Cardiac septum (tissue), 1 donor: ENCODE results near the gene SULT1A2. TPM values are rescaled to one million over a fixed set of nuclear protein-coding genes. Genes with fewer than 3 reads are reported as not detected.
"Not testable (repeated sequence)": the region's sequence is repeated elsewhere in the genome, so short reads cannot be mapped to it uniquely, and the experiment has no call there.

Experiments
- DNase-seq: peaks from one replicate; pipeline ENCODE4 v3.0.0-alpha.2; 2020; ENCODE audit warnings: low spot score
- intact Hi-C: fragments of 100-400 bp; cut with DNase I; formaldehyde crosslinking; loops from one replicate; pipeline ENCODE4 v1.14.0; 2022
- total RNA-seq: library from RNA; stranded (reverse); fragmentation: NEBNext Ultra II Directional; extraction: Animal tissue kit (Norgen Biotek cat#: 25700); gene quantifications from one replicate; pipeline ENCODE4 v1.2.1, GENCODE V29; 2021
- donor health status: DM: no; HTN: no; CAD: no.

SULT1A2 gene
- total RNA-seq, 1 donor from 2014 or later: 0.73 TPM

DNA sequence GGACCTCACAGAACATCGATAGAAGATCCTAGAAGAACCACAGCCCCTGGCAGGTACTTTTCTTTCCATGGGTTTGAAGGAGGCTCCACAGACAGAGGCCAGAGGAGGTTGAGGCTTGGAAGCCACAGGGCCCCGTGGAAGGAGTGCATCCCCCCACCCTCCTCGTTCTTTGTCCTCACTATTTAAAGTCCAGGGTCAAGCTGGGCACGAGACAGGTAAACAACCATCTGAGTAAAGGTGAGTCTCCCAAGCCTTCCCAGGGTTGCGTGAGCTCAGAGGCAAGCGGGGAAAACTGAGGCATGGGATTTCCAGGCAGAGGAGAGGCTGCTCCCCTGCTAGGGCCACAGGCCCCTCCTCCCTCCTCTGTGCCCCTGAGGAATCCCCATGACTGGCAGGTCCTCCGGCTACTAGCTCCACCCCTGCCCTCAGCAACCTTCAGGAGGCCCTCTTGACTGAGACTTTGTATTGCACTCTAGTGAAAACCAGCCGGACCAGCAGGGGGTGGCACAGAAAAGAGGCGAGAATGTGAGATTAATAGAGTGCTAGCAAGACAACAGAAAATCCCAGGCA lies 927 bp upstream of the SULT1A2 start:
- no peak for DNase-seq
- intact Hi-C loops: no loop called here

DNA sequence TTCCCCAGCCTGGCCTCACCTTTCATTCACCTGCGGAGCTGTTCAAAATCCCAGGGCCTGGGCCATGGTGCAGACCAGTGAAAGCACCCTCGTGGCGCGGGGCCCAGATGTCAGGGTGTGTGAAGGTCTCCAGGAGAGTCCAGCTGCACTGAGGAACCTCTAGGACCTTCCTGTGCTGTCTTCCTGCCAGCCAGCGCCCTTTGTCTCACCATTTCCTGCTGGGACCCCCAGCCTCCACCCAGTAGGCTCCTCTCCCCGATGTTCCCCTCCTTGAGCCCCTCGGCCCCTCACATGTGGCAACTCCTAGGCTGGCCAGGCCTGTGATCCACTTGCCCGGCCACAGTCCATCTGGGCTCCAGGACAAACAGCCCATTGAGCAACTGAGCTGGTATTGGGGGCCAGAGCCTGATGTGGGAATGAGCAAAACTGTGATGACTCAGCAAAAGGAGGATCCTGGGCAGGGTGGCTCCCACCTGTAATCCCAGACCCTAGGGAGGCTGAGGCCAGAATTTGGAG lies 677 bp downstream of the SULT1A2 start:
- DNase-seq: no peak
- intact Hi-C loops: no loop called here

DNA sequence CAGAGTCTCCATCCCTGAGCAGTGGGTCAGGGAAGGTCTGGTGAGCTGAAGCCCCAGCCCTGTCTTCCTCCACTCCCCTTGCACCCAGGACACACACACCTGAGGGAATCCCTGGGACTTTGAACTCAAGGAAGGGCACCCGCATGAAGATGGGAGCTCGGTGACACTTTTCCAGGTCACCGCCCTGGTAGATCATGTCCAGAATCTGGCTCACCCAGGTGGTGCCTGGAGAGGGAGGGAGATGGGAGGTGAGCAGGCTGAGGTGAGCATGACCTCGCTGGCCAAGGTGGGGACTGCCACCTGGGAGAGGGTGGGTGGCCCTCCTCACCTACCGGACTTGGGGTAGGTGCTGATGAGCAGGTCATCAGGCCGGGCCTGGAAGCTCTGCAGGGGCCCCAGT lies 1.4 kb downstream of the SULT1A2 start:
- intact Hi-C loops, DNase-seq: not testable (repeated sequence)

DNA sequence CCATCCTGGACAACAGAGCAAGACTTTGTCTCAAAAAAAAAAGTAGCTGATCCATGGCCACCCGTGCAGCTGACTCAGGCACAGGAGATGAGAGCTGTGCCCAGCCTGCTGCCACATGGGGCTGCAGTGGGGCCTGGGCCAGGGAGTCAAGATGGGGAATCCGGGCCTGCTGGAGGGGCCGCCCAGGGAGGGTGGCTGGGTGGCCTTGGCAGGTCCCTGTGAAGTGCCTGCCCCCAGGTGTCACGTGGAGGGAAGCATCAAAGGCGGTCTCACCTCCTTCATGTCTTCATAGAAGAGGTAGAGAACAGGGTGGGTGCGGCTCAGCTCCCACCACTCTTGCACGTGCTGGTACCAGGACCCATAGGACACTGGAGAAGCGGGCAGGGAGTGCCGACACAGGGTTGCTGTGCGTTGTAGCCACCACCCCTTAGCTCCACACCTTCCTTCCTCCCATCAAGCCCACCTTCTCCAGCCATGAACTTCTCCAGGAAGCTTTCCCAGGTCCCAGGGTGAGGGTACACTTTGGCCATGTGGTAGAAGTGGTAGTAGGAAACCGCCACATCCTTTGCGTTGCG lies 3.8 kb downstream of the SULT1A2 start:
- DNase-seq: no peak

DNA sequence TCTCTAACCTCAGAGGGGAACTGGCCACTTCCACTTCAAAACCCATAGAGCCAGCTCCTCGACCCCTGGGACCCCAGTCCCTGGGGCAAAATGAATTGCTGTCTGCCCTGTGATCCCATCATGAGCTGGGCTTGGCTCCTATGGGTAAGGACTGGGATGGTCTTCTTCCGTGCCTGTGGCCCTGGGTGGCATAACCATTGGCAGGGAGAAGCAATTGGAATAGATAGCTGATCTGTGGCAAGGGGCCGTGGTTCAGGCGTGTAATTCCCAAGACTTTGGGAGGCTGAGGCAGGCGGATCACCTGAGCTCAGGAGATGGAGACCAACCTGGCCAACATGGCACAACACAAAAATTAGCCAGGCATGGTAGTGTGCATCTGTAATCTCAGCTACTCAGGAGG lies 4.3 kb downstream of the SULT1A2 start:
- intact Hi-C loops: no loop called here
- DNase-seq: no peak

More for the DNA sequence above, 3.8 kb downstream of the SULT1A2 start:
- intact Hi-C loops: no loop called here

DNA sequence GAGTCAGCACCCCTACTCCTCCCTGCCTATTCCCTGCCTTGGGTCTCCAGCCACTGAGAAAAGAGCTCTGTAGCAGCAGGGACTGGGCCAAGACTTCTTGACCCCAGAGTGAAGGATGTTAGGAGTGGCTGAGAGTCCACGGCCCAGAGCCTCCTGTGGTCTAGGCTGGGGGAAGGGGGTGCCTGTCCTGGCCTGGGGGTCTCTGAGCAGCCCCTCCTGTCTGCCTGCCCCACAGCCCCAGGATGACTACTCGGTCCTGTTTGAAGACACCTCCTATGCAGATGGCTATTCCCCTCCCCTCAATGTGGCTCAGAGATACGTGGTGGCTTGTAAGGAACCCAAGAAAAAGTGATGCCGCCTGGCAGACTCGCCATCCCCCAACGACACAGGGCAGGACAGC lies 5.5 kb downstream of the SULT1A2 start:
- intact Hi-C loops: no loop called here
- no peak for DNase-seq

DNA sequence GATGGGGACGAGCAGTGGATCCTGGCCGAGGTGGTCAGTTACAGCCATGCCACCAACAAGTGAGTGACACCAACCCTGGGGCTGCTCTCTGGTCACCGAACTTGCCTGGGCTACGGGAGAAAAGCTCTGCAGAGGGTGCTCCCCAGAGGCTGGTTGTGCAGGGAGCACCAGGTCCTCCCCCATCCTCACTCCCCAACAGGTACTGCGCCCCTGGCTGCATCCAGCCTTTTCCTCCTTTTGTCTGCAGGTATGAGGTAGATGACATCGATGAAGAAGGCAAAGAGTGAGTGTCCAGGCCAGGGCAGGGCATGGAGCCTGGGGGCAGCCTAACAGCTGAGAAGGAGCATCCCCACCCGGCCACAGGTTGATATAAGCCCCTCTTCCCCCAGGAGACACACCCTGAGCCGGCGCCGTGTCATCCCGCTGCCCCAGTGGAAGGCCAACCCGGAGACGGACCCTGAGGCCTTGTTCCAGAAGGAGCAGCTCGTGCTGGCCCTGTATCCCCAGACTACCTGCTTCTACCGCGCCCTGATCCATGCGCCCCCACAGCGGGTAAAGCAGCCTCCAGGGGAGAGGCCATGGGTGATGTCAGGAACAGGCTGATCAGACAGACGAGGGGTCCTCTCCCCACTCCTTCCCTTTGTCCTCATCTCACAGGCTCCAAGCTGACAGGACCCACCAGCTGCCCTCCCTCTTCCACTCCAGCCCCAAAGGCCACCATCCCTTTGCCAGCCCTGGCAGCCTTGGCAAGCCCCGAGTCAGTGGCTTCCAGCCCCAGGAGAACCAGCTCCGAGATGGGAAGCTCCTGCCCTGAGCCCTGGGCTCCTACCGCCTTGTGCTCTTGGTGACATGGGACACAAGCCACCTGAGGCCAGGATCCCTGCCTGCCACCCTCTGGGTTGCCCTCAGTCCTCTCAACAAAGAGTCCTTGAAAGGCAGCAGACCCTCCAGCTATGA lies 6.2 kb downstream of the SULT1A2 start:
- intact Hi-C loops: no loop called here
- no peak for DNase-seq

DNA sequence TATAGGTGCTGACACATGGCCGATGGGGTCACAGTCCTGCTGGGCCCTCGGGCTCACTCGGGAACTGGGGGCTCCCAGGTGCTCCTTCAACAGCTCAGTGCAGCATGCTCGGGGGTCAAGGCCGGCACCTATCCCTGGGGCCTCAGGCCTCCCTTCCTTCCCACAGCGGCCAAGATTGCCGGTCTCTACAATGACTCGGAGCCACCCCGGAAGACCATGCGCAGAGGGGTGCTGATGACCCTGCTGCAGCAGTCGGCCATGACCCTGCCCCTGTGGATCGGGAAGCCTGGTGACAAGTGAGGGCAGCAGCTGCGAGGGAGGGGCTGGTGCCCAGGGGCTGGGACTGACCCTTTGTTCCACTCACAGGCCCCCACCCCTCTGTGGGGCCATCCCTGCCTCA lies 6.9 kb downstream of the SULT1A2 start:
- DNase-seq: no peak
- intact Hi-C loops: no loop called here

DNA sequence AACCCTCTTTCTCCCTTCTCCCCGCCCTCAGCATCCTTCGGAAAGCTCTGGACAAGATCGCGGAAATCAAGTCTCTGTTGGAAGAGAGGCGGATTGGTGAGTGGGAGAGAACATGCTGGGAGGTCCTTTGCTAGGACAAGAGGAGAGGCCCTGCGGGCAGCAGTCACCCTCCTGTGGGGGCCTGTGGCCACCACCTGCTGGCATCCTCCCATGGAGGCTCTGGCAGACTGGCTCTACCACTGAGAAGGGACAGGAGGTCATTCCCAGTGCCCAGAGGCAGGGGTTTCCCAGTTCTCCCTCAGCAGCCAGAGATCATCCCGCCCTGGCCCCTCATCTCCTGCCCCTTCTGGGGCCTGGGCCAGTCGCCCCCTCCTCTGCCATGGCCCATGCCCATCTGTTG lies 7.8 kb downstream of the SULT1A2 start:
- DNase-seq: no peak
- intact Hi-C loops: no loop called here

DNA sequence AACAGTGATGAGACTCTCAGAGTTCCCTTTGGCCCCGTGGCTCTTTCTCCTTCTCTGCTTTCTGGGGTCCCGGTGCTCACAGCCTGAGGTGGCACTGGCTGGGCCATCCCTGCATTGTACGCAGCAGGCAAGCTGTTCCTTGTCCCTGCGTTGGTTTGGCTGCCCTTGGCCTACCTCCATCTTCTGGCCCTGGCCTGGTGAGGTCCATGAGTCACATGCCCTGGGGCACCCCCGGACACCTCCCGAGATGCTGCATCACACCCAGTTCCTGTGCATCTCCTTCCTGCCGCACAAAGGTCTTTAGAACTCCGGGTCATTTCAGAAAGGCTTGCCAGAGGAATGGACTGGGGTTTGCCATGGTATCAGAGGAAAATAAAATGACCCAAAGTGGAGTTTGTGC lies 9.5 kb downstream of the SULT1A2 start:
- no peak for DNase-seq
- intact Hi-C loops: no loop called here

DNA sequence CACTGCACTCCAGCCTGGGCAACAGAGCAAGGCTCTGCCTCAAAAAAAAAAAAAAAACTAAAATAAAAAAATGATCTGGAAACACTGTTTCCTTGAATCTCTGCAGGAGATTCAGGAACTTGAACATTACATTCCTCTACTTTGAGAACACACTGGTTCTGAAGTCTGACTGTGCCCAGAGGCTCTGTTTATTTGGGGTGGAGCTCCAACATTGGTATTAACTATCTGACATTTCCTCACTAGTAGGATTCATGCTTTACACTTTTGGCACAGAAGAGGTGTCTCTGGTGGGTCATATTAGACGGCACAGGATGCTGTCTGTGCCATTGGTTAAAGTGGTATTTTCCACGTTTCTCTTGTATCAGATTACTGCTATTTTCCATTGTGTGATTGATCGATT lies 10.4 kb downstream of the SULT1A2 start:
- no peak for DNase-seq
- intact Hi-C loops: no loop called here

DNA sequence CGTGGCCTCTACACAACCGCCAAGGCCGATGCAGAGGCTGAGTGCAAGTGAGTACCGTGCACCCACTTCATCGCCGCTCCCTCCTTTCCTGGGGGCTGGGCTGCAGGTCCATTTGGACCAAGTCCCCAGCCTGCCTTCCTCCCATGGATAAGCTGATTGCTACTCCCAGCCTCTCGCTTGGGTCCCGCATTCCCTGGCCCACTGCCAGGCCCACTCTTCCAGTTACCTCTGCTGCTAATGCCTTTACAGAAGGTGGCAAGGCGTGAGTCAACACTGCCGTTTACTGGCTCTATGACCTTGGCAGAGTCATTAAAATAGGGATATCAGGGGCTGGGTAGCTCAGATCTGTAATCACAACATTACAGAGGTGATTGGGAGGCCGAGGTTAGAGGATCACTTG lies 11.2 kb downstream of the SULT1A2 start:
- intact Hi-C loops: no loop called here
- DNase-seq: no peak

DNA sequence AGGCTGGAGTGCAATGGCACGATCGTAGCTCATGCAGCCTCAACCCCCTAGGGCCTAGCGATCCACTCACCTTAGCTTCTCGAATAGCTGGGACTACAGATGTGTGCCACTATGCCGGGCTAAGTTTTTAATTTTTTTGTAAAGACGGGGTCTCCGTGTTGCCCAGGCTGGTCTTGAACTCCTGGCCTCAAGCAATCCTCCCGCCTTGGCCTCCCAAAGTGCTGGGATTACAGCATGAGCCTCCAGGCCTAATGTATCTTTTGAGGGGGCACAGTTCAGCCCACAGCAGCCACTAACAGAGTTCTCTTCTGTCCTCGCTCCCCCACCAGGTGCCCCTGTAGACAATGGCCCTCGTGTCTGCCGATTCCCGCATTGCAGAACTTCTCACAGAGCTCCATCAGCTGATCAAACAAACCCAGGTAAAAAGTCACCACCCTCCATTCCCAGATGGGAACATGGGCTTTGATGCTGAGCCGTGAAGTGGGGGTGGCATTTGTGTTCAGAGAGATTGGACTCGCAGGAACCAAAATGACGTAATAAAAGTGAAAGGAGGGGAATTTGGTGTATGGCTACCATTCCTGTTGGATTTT lies 16.0 kb downstream of the SULT1A2 start:
- intact Hi-C loops: no loop called here
- no peak for DNase-seq

DNA sequence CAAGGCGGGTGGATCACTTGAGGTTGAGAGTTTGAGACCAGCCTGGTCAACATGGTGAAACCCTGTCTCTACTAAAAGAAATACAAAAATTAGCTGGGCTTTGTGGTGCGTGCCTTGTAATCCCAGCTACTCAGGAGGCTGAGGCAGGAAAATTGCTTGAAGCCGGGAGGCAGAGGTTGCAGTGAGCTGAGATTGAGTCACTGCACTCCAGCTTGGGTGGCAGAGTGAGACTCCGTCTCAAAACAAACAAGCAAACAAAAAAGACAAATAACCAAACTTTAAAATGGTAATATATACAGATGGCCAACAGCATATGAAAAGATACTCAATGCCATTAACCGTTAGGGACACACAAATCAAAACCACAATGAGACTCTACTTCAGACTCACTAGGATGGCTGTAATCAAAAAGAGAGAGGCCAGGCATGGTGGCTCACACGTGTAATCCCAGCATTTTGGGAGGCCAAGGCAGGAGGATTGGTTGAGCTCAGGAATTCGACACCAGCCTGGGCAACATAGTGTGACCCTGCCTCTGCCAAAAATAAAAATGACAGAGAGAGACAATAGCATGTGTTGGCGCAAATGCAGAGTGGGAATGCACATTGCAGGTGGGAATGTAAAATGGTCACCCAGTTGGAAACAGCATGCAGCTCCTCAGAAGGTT lies 21.3 kb downstream of the SULT1A2 start:
- intact Hi-C loops: no loop called here

DNA sequence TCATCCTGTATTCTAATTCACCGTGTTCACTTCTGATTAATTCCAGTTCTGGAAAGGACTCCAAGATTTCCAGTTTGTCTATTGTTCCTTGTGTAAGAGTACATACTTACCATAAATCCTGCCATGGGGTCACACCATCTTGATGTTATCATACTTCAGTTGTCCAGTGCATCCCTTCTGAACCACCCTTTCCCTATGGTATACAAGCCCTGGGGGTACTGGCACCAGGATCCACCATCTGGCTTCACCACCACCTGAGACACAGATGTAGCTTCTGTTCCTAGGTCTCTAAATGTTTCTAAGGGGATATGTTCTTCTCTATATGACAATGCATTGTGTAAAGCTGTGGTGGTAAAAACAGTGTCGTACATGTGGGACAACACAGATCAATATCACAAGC lies 21.9 kb downstream of the SULT1A2 start:
- DNase-seq: no peak
- intact Hi-C loops: no loop called here

More for the DNA sequence above, 21.3 kb downstream of the SULT1A2 start:
- no peak for DNase-seq

DNA sequence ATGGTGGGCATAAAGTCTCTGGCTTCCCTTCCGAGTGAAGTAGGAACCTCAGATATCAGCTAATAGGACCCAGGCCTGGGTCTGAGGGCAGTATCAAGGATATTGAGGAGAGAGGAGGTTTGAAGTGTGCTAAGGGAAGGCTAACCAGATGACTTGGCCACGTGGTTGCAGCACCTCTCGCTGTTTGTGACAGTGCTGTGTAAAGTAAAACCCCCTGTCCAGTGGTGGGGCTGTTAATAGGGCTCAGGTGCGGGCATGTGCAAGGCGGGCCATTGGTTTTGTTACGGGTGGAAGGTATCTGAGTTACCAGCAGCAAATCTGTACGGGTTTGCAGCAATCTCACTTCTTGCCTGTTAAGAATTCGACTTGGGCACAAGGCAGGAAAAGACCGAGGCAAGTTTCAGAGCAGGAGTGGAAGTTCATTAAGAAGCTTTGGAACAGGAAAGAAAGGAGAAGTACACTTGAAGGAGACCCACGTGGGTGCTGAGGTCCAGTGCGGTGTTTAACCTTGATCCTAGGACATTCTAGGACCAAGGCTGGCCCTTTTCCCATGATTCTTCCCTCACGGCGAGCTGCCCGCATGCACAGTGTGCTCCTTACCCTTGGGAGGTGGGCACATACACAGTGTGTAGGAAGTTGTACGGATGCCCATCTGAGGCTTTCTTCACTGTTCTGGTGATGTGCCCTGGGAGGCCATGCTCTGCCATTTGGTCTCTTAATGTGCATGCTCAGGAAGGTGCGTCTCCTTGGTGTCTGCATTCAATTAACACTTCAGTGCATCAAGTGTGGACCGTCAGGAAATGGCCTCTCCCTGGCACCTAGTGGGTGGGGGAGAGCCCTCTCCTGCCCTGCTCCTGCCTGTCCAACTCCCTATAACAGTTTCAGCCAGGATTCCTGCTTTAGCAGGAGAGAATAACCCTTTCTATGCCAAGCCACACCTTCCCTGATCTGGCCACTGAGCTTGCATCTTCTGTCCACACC lies 22.8 kb downstream of the SULT1A2 start:
- intact Hi-C loops: no loop called here
- DNase-seq: no peak

DNA sequence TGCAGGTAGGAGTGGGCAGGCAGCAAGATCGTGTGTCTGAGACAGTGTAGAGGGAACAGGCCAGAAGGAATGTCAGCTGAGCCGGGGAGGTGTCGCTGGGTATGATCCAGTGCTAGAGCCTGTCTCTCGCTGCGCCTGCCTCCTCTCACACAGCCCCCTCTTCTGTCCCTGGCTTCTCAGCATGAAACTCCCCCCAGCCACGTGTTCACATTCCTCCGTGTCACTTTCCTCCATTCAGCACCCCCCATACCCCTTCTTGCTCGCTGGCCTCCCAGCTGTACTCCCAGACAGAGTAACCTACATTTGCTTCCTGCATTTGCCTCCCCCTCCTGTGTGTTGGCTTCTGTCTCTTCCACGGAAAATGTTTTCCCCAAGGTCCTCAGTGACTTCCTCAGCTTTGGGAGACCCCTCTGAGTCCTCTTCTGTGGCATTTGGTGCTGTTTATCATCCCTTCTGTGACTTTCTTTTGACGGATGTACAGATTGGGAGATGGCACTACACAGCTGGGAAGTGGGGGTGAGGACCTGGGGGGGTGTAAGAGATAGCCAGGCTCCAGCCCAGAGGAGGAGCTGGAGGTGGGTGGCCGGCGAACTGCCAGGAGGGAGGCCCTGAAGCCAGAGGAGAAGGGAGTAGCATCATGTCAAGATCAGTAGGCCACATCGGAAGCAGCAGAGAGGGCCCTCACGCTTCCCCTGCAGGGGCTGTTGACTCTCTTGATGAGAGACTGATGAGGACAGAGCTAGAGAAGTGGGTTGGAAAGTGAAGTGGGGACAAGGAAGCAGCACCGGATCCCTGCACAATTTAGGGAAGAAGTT lies 23.9 kb downstream of the SULT1A2 start:
- intact Hi-C loops: no loop called here
- DNase-seq: peak; percentile 83
